PC-3 (cell line): ENCODE results near the gene SPRYD4. TPM values are rescaled to one million over a fixed set of nuclear protein-coding genes. Genes with fewer than 3 reads are reported as not detected.

Experiments
- ATAC-seq: fragments of 200-7000 bp; cut with Tn5 transposase; 2 replicates; pipeline ENCODE4 v1.9.1; 2020; ENCODE audit warnings: mild to moderate bottlenecking, moderate library complexity
- BruUV-seq: library from RNA; stranded (reverse); fragments of 400-500 nt; replicated peaks from 2 replicates; lab custom pipeline; 2021; lab: Mats Ljungman, UMichigan
- CTCF ChIA-PET: fragments of 300-600 bp; sonication (Branson Sonifier 250); formaldehyde crosslinking; loops from one replicate; lab custom pipeline; 2022; ENCODE audit warnings: antibody characterized with exemption; lab: Charles Lee
- POLR2A ChIA-PET: fragments of 300-600 bp; sonication (Branson Sonifier 250); formaldehyde crosslinking; loops from one replicate; lab custom pipeline; 2022; ENCODE audit warnings: antibody characterized with exemption; ENCODE audit not compliant: unreplicated experiment; lab: Charles Lee
- DNase-seq: peaks from one replicate; pipeline ENCODE4 v3.0.0-alpha.2; 2015
- H2AFZ ChIP-seq: fragments of 300-600 bp; sonication (generic); 2 replicates; pipeline ENCODE4 v1.6.0; 2016; ENCODE audit warnings: antibody characterized with exemption, low read length
- H3F3A ChIP-seq: fragments of 300-600 bp; sonication (generic); one replicate; pipeline ENCODE4 v1.6.0; 2017; ENCODE audit warnings: antibody characterized with exemption, low read length, control low read depth, mild to moderate bottlenecking; ENCODE audit not compliant: unreplicated experiment
- H3K27ac ChIP-seq: fragments of 300-600 bp; sonication (generic); 2 replicates; pipeline ENCODE4 v1.5.1; 2016; ENCODE audit warnings: mild to moderate bottlenecking, low read length
- H3K27me3 ChIP-seq: fragments of 300-600 bp; sonication (generic); 2 replicates; pipeline ENCODE4 v1.6.1; 2016; ENCODE audit warnings: low read length, mixed read lengths
- H3K36me3 ChIP-seq: fragments of 300-600 bp; sonication (generic); 2 replicates; pipeline ENCODE4 v1.6.1; 2016; ENCODE audit warnings: low read depth, mixed run types, low read length, mixed read lengths
- H3K4me1 ChIP-seq: fragments of 300-600 bp; sonication (generic); 2 replicates; pipeline ENCODE4 v1.5.1; 2016; ENCODE audit warnings: low read length; ENCODE audit not compliant: insufficient read depth
- H3K4me2 ChIP-seq: fragments of 300-600 bp; sonication (generic); 2 replicates; pipeline ENCODE4 v1.6.0; 2016; ENCODE audit warnings: low read length
- H3K4me3 ChIP-seq: fragments of 300-600 bp; sonication (generic); 2 replicates; pipeline ENCODE4 v1.5.1; 2016; ENCODE audit warnings: mild to moderate bottlenecking, low read length, mixed read lengths
- H3K79me2 ChIP-seq: fragments of 300-600 bp; sonication (generic); 2 replicates; pipeline ENCODE4 v1.6.1; 2017; ENCODE audit warnings: low read length, mixed read lengths
- H3K9ac ChIP-seq: fragments of 300-600 bp; sonication (generic); 2 replicates; pipeline ENCODE4 v1.6.0; 2016; ENCODE audit warnings: mild to moderate bottlenecking, low read length
- H3K9me2 ChIP-seq: fragments of 300-600 bp; sonication (generic); replicated peaks from 2 replicates; pipeline ENCODE4 v1.6.1; 2016; ENCODE audit warnings: mixed run types, low read length, mixed read lengths
- H3K9me3 ChIP-seq: fragments of 300-600 bp; sonication (generic); 2 replicates; pipeline ENCODE4 v1.6.1; 2016; ENCODE audit warnings: low read length, mixed read lengths
- H4K20me1 ChIP-seq: fragments of 300-600 bp; sonication (generic); 2 replicates; pipeline ENCODE4 v1.6.1; 2016; ENCODE audit warnings: low read length, mixed read lengths
- EZH2 ChIP-seq: fragments of 300-600 bp; sonication (generic); IDR thresholded peaks from one replicate; pipeline ENCODE4 v1.6.1; 2017; ENCODE audit warnings: antibody characterized with exemption, mild to moderate bottlenecking, low read length; ENCODE audit not compliant: unreplicated experiment
- EZH2phosphoT487 ChIP-seq: fragments of 300-600 bp; sonication (generic); IDR thresholded peaks from 2 replicates; pipeline ENCODE4 v1.6.1; 2018; ENCODE audit warnings: mild to moderate bottlenecking, antibody characterized with exemption, low read length, borderline replicate concordance
- intact Hi-C: fragments of 100-400 bp; cut with micrococcal nuclease; formaldehyde crosslinking; loops from 2 replicates; pipeline ENCODE4 v1.9.0; 2023
- total RNA-seq: library from RNA; depleted of rRNA; stranded (reverse); fragments of >200 nt; gene quantifications from 2 replicates; pipeline ENCODE4 v1.2.3, GENCODE V29; 2014
- TF ChIP-seq, protein P1 (sequence below): fragments of 300-600 bp; sonication (generic); conservative IDR thresholded peaks from 2 replicates; pipeline ENCODE4 v1.5.1; 2017; ENCODE audit warnings: antibody characterized with exemption, low read depth, mild to moderate bottlenecking, low read length

Gene SPRYD4
- total RNA-seq, 1 experiment from 2014 or later = 3.4 TPM

DNA sequence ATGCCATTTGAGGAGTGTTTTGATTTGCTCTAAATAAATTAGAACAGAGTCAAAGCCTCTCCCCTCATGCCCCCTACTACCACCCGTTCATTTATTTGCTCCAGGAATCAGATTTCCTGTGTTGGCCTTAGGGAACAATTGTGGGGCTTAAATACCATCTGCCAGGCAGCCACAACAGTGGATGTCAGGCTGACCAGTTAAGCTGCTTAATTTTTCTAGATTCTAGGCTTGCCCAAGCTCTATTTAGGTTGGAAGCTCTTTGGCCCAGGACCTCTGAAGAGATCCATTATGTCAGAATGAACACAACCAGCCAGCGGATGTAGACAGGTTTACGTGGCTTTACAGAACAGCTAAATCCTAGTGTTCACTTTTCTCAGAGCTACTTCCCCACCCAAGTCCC is 18.1 kb upstream of the SPRYD4 start:
- Histone ChIP-seq H3K9me2 (no peaks in the 10 kb centered on the region), H3K4me2 (0 out of 2 replicates have a peak overlapping the region, but pooled peaks have one; percentile 80), H3K27me3 (no peaks in the 10 kb centered on the region), H3K4me1 (peaks cover 12% of the 10 kb centered on the region), H4K20me1 (no peaks in the 10 kb centered on the region), H3K9ac (no peak overlapping the region), H3F3A (no peaks in the 10 kb centered on the region), H2AFZ (no peak overlapping the region), H3K4me3 (no peak overlapping the region), H3K79me2 (peaks cover 12% of the 10 kb centered on the region), H3K27ac (no peak overlapping the region), H3K36me3 (no peaks in the 10 kb centered on the region), H3K9me3 (no peaks in the 10 kb centered on the region)
- ChIA-PET POLR2A (interaction anchor here (0.6 kb wide), 1 partner anchor 10 kb away, joined by 18 read pairs; no protein-coding TSS in a partner anchor), CTCF (interaction anchor here (0.5 to 2.1 kb wide), 2 partner anchors 11 to 63 kb away, joined by 4 to 15 read pairs; no protein-coding TSS in a partner anchor)
- BruUV-seq = no TSS peak
- ATAC-seq (no peak), DNase-seq (no peak)
- TF ChIP-seq EZH2phosphoT487 = no peak
- TF ChIP-seq, protein P1, sequence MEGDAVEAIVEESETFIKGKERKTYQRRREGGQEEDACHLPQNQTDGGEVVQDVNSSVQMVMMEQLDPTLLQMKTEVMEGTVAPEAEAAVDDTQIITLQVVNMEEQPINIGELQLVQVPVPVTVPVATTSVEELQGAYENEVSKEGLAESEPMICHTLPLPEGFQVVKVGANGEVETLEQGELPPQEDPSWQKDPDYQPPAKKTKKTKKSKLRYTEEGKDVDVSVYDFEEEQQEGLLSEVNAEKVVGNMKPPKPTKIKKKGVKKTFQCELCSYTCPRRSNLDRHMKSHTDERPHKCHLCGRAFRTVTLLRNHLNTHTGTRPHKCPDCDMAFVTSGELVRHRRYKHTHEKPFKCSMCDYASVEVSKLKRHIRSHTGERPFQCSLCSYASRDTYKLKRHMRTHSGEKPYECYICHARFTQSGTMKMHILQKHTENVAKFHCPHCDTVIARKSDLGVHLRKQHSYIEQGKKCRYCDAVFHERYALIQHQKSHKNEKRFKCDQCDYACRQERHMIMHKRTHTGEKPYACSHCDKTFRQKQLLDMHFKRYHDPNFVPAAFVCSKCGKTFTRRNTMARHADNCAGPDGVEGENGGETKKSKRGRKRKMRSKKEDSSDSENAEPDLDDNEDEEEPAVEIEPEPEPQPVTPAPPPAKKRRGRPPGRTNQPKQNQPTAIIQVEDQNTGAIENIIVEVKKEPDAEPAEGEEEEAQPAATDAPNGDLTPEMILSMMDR = no peak
- TF ChIP-seq EZH2 = no peak
- intact Hi-C loops = no loop called here

DNA sequence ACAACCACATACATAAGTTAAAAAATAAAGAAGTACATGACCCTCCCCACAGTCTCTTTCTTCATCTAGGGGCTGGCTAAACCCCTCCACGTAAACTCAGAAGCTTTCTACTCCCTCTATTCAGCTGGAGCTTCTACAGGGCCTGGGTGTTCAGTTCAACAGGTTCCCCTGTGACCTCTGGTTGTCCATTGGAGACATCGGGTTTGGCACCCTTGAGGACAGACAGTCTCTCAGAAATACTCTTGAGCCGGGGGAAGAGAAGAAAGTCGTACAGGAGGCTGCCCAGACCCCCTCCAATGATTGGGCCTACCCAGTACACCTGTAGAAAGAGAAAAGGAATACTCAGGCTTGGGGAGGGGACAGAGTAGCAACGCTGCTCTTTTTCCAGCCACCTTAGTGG is 17.2 kb upstream of the SPRYD4 start:
- ChIA-PET POLR2A (interaction anchor here (0.6 kb wide), 1 partner anchor 10 kb away, joined by 18 read pairs; no protein-coding TSS in a partner anchor), CTCF (interaction anchor here (0.6 to 2.1 kb wide), 2 partner anchors 10 to 160 kb away, joined by 5 to 15 read pairs; no protein-coding TSS in a partner anchor)
- peaks cover 12% of the 10 kb centered on the region for H3K4me1 ChIP-seq
- H3K36me3 ChIP-seq = no peaks in the 10 kb centered on the region
- intact Hi-C loops = no loop called here
- no peak overlapping the region for H3K9ac ChIP-seq
- no peak overlapping the region for H3K27ac ChIP-seq
- ATAC-seq (no peak), DNase-seq (no peak)
- BruUV-seq = no TSS peak
- no peaks in the 10 kb centered on the region for H3K9me3 ChIP-seq
- H3K4me2 ChIP-seq = no peak overlapping the region
- H4K20me1 ChIP-seq = no peaks in the 10 kb centered on the region
- no peak overlapping the region for H3K4me3 ChIP-seq
- peaks cover 12% of the 10 kb centered on the region for H3K79me2 ChIP-seq
- no peak overlapping the region for H2AFZ ChIP-seq
- no peaks in the 10 kb centered on the region for H3K27me3 ChIP-seq
- no peaks in the 10 kb centered on the region for H3F3A ChIP-seq
- H3K9me2 ChIP-seq = no peaks in the 10 kb centered on the region
- TF ChIP-seq EZH2 (no peak), EZH2phosphoT487 (no peak)
- TF ChIP-seq, protein P1 = no peak

DNA sequence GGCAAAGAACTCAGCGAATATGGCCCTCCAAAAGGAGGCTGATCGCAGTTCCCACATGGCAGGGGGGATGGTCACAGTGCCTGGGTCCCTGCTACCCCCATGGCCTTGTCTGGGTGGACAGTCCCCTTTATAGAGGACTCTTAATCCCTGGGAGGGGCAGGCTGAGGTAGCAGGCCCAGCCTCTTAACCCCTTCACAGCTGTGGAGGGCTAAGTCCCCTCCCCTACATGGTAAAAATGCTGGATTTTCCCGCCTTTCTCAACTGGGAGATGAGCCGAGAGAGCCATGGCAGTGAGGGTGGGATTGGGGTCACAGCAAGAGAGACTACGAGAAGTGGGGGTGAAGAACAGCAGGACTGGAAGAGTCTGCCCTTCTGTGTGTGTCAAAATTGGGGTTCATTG is 13.8 kb upstream of the SPRYD4 start, which contains the start of gene MIP:
MIP (minus strand) TSS at position 101 of the 400 bp plus-strand sequence; CDS start at position 57, 44 bp downstream.
- no peak for ATAC-seq
- H3K9me3 ChIP-seq = no peaks in the 10 kb centered on the region
- POLR2A ChIA-PET = no interaction called here

More for the DNA sequence above, 13.8 kb upstream of the SPRYD4 start, which contains the start of gene MIP:
- intact Hi-C loops = no loop called here
- Histone ChIP-seq H3K4me3 (no peak within 1 kb of the TSS), H2AFZ (no peak within 1 kb of the TSS), H3K9me2 (no peaks in the 10 kb centered on the region), H3K27ac (no peak within 1 kb of the TSS), H3K79me2 (no peaks in the 10 kb centered on the region), H3K9ac (no peak within 1 kb of the TSS), H3K27me3 (no peaks in the 10 kb centered on the region), H3K36me3 (no peaks in the 10 kb centered on the region), H3F3A (no peaks in the 10 kb centered on the region), H3K4me2 (no peak within 1 kb of the TSS), H4K20me1 (no peaks in the 10 kb centered on the region), H3K4me1 (peaks cover 4% of the 10 kb centered on the region)
- TF ChIP-seq EZH2 (no peak), EZH2phosphoT487 (no peak)
- TF ChIP-seq, protein P1 = no peak
- DNase-seq = no peak
- BruUV-seq = no TSS peak
- CTCF ChIA-PET = no interaction called here
